ENCODE results near the gene POLN. TPM values are rescaled to one million over a fixed set of nuclear protein-coding genes. Genes with fewer than 3 reads are reported as not detected.

POLN gene
- total RNA-seq, 2 experiments from 2014 or later = 2.4 to 2.5 TPM

DNA sequence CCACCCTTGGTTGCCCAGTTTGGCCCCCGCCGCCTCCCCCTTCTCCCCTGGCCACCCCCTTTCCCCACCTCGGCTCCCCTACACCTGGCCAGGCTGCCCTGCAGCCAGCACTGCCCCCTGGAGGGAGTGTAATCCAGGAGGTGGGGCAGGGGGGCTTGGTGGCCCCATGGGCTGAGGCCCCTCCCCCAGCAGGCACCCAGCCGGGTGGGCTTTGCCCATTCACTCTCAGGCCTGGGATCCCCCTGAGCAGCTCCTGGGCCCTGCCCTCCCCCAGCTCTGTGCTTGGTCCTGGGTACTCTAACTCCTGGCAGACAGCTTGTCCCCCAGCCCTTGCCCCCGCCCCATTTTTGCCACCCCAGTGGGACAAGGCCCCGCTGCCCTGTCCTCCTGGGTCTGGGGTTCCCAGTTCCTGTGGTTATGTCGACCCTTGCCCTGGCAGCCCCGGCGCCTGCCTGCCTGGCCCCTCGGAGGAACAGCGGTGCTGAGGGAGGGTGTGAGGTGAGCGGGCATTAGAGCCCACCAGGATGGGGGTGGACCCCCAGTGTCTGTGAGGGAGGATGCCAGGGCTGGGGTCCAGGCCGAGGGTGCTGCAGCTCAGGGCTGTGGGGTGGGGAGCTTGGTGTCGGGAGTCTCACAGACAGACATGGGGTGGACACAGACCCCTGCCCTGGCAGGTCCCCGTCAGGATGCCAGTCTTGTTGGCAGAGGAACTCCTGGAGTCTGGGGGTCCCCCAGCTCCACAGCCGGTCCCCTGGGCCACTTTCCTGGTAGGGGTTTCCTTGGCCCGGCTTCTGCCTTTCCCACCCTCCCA lies 172.6 kb downstream of the POLN start:
- POLR2A ChIA-PET = no interaction called here
- Mint-ChIP-seq H3K4me1 (ENCODE audit: low read depth) (no peaks in the 10 kb centered on the region), H3K9me3 (ENCODE audit: insufficient read depth) (no peaks in the 10 kb centered on the region), H3K27ac (no peak overlapping the region), H3K36me3 (ENCODE audit: low read depth) (no peaks in the 10 kb centered on the region), H3K4me3 (no peak overlapping the region), H3K27me3 (ENCODE audit: low read depth) (no peaks in the 10 kb centered on the region)
- ATAC-seq (no peak), DNase-seq (no peak)
- CTCF ChIA-PET = no interaction called here

DNA sequence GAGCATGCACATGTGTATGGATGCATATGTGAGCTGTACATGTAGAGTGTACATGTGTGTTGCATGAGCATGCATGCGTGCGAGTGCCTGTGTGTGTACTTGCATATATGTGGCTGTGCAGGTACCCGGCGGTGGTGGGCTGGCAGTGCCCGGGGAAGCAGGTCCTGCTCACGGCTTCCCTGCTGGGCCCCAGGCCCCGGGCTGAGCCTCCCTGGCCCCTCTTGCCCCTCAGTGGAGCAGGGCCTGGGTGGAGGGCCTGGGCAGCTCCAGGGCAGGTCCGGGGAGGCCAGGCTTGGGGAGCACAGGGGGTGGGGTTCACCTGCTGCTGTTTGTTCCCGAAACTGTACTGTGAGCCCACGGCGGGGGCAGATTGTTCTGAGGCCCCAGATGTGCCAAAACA lies 173.4 kb downstream of the POLN start:
- Mint-ChIP-seq H3K9me3 (ENCODE audit: insufficient read depth) (no peaks in the 10 kb centered on the region), H3K27me3 (ENCODE audit: low read depth) (no peaks in the 10 kb centered on the region), H3K36me3 (ENCODE audit: low read depth) (no peaks in the 10 kb centered on the region), H3K4me1 (ENCODE audit: low read depth) (no peaks in the 10 kb centered on the region), H3K4me3 (no peak overlapping the region), H3K27ac (no peak overlapping the region)
- no peak for DNase-seq
- POLR2A ChIA-PET = no interaction called here
- ATAC-seq = no peak
- CTCF ChIA-PET = no interaction called here

DNA sequence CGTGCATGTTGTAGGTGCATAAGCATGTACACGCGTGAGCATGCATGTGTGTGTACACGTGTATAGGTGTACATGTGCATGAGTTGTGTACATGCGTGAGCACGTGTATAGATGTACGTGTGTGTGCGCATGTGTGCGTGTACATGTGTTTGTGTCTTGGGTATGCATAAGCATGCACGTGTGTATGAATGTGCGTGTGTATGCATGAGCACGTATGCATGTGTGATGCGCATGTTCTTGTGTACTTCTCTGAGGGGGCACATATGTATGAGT lies 173.8 kb downstream of the POLN start:
- Mint-ChIP-seq H3K4me3 (no peak overlapping the region), H3K27ac (no peak overlapping the region), H3K9me3 (ENCODE audit: insufficient read depth) (no peaks in the 10 kb centered on the region), H3K36me3 (ENCODE audit: low read depth) (no peaks in the 10 kb centered on the region), H3K4me1 (ENCODE audit: low read depth) (no peaks in the 10 kb centered on the region), H3K27me3 (ENCODE audit: low read depth) (no peaks in the 10 kb centered on the region)
- DNase-seq (no peak), ATAC-seq (no peak)
- ChIA-PET CTCF (no interaction called here), POLR2A (no interaction called here)

DNA sequence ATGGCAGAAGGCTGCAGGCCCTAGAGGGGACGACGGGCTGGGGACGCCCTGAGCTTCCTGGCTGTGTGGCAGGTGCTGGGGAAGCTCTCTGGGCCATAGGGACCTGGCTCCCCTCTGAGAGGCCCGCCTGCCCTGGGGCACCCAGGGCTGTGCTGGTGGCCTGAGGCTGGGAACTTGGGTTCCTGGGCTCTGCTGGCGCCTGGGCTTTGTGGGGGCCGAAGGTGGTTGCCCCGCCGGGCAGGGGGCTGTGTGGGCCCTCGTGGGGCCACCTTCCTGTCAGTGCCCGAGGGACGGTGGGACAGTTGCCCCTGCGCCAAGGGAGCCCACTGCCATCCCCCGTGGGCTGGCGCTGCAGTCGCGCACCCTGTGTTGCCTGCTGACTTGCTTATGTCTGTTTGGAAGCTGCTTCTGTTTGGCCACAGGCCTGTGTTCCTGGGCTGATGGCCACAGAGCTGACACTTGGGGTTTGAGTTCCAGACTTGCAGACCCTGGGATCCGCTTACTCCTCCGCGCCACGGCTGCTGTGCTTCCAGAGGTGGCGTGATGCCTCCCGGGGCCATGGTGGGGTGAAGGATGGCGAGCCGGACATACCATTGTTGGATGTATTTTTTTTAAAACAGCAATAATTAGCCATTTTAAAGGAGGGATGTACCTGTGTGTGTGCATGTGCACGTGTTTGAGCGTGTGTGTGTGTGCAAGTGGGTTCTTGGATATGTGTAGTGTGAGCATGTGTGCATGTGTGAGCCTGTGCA lies 174.3 kb downstream of the POLN start:
- no peak overlapping the region for H3K27ac Mint-ChIP-seq
- POLR2A ChIA-PET = no interaction called here
- no peaks in the 10 kb centered on the region for H3K9me3 Mint-ChIP-seq (ENCODE audit: insufficient read depth)

DNA sequence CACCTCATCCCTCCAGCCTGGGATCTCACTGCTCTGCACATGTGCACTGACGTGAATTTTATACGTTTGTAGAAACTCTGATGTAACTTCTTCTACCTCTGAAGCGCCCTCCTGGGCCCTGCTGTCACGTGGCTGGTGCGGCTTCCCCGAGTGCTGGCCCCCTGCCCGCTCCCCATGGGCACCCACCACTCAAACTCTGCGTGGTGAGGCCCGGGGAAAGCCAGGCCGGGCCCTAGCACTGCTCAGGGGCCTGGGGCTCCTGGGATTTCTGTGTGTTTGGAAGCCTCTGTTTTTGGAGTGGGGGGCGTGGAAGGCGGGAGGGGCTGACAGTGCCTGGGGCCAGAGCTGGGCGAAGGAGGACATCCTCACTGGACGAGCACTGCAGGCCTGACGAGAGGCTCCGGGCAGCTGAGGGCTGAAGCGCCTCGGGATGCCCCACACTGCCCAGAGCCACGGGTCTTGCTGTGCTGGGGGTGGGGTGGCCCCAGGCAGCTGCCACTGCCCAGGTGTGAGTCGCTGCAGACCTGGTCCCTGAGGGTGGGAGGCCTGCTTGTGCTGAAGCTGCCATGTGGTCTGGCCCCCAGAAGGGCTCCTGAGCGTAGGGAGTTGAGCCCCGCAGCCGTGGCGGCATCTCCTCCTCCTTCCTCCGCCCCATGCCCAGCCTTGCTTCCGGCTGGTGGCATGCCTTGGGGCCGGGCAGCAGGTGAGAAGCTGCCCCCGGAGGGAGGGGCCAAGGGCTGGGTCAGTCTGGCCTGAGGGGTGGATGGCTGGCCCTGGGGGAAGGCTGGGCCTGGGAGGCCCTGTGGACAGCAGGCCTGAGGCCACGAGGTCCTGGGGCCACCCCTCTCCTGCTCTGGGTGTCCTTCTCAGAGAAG lies 175.1 kb downstream of the POLN start:
- CTCF ChIA-PET = no interaction called here
- Mint-ChIP-seq H3K27me3 (ENCODE audit: low read depth) (no peaks in the 10 kb centered on the region), H3K27ac (no peak overlapping the region), H3K4me1 (ENCODE audit: low read depth) (no peaks in the 10 kb centered on the region), H3K9me3 (ENCODE audit: insufficient read depth) (no peaks in the 10 kb centered on the region), H3K36me3 (ENCODE audit: low read depth) (no peaks in the 10 kb centered on the region), H3K4me3 (no peak overlapping the region)
- DNase-seq (no peak), ATAC-seq (no peak)
- POLR2A ChIA-PET = no interaction called here

More for the DNA sequence above, 174.3 kb downstream of the POLN start:
- no peaks in the 10 kb centered on the region for H3K4me1 Mint-ChIP-seq (ENCODE audit: low read depth)
- CTCF ChIA-PET = no interaction called here
- H3K36me3 Mint-ChIP-seq (ENCODE audit: low read depth) = no peaks in the 10 kb centered on the region
- ATAC-seq (no peak), DNase-seq (no peak)
- H3K27me3 Mint-ChIP-seq (ENCODE audit: low read depth) = no peaks in the 10 kb centered on the region
- H3K4me3 Mint-ChIP-seq = no peak overlapping the region

DNA sequence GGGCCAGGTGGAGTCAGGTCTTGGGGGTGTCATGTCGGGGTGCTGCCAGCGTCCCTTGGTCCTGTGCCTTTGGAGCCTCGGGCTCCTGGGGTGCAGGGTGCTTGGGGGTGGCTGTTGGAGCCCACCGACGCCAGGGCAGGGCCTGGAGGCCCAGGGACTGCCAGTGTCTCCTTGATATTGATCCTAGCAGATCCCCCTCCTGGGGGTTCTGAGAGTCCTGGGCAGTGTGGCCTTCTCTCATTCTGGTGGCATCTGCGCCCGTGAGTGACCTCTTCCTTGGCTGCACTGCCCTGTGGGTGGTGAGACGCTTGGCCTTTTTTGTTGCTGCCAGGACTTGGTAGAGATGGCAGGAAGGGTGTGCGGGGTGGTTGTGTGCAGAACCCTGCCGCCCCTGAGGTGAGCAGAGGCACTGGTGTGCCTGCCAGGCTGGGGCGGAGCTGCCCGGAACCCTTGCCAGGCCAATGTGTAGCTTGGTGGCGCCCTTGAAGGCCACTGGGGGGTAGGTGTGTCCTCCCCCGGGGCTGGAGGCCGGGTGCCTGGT lies 175.8 kb downstream of the POLN start:
- ATAC-seq = no peak
- ChIA-PET POLR2A (no interaction called here), CTCF (no interaction called here)
- DNase-seq = no peak
- H3K27me3 Mint-ChIP-seq (ENCODE audit: low read depth) = no peaks in the 10 kb centered on the region
- H3K4me1 Mint-ChIP-seq (ENCODE audit: low read depth) = no peaks in the 10 kb centered on the region
- H3K36me3 Mint-ChIP-seq (ENCODE audit: low read depth) = no peaks in the 10 kb centered on the region
- H3K27ac Mint-ChIP-seq = no peak overlapping the region
- H3K4me3 Mint-ChIP-seq = no peak overlapping the region
- H3K9me3 Mint-ChIP-seq (ENCODE audit: insufficient read depth) = no peaks in the 10 kb centered on the region

DNA sequence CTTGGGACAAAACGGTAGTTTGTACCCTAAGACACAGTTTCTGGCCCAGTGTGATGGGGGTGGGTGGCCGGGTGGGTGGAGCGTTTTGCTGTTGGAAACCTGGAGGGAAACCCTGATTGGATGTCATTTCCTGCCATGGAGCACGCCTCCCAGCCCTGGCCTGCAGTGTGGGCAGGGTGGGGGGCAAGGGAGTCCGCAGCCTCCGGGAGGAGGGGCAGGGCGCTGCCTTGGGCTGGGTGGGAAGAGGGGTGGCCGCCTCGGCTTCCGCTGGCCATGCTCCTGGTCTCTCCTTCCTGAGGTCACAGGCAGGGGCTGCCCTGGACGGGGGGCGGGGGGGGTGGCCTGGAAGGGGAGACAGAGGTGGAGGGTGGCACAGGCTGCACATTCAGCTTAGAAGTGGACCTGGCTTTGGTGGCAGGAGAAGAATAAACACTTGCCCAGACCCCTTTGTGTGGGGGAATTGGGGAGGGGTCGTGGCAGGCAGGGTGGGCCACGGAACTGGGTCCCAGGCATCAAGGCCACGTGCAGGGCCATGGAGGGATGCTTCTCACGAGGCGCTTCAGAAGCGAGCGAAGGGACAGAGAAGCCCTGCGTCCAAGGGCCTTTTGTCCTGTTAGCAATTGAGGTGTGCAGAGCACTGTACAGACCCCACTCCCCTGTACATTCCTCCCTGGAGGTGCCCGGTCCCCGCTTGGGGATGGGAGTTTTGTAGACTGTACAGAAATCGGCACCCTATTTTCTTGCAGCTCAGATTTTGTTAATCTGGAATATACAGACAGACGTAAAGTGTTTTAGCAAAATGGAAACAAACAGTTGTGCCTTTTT lies 176.6 kb downstream of the POLN start:
- no peaks in the 10 kb centered on the region for H3K27me3 Mint-ChIP-seq (ENCODE audit: low read depth)
- ChIA-PET POLR2A (no interaction called here), CTCF (no interaction called here)
- no peak overlapping the region for H3K27ac Mint-ChIP-seq
- H3K9me3 Mint-ChIP-seq (ENCODE audit: insufficient read depth) = no peaks in the 10 kb centered on the region
- no peak for DNase-seq
- H3K36me3 Mint-ChIP-seq (ENCODE audit: low read depth) = no peaks in the 10 kb centered on the region
- no peak overlapping the region for H3K4me3 Mint-ChIP-seq
- no peaks in the 10 kb centered on the region for H3K4me1 Mint-ChIP-seq (ENCODE audit: low read depth)
- ATAC-seq = no peak

DNA sequence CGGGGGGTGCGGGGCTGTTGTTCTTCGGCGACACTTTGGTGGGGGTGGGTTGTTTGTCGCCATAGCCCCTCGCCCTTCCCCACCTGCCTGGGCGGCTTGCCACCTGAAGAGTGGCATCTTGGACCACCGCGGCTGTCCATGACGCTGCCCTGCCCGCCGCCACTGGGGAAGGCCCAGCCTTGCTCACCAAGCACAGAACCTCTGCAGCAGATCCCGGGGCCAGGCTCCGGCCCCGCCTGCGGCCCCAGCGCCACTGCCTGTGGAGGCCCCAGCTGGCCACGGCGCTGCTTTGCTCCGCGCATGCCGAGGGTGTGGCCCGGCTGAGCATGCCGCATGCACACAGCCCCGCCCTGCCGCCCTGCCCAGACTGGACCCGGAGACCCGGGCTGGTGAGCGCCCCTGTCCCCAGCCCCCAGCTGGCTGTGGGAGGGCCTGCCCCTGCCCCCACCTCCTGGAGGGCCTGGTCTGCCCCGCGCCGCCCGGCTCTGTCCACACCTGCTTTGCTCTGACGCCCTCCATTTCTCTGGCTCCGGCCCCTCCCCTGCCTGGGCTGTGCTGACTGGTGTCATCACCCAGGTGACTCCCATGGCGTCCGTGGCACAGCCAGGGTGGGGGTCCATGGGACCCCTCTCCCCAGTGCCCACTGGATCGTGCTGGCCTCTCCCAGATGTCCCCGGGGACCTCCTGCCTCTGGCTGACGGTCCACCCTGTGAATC lies 177.5 kb downstream of the POLN start:
- ATAC-seq = no peak
- Mint-ChIP-seq H3K27me3 (ENCODE audit: low read depth) (no peaks in the 10 kb centered on the region), H3K4me3 (no peak overlapping the region), H3K36me3 (ENCODE audit: low read depth) (no peaks in the 10 kb centered on the region), H3K4me1 (ENCODE audit: low read depth) (no peaks in the 10 kb centered on the region), H3K9me3 (ENCODE audit: insufficient read depth) (no peaks in the 10 kb centered on the region), H3K27ac (no peak overlapping the region)
- POLR2A ChIA-PET = no interaction called here
- no peak for DNase-seq
- CTCF ChIA-PET = no interaction called here

DNA sequence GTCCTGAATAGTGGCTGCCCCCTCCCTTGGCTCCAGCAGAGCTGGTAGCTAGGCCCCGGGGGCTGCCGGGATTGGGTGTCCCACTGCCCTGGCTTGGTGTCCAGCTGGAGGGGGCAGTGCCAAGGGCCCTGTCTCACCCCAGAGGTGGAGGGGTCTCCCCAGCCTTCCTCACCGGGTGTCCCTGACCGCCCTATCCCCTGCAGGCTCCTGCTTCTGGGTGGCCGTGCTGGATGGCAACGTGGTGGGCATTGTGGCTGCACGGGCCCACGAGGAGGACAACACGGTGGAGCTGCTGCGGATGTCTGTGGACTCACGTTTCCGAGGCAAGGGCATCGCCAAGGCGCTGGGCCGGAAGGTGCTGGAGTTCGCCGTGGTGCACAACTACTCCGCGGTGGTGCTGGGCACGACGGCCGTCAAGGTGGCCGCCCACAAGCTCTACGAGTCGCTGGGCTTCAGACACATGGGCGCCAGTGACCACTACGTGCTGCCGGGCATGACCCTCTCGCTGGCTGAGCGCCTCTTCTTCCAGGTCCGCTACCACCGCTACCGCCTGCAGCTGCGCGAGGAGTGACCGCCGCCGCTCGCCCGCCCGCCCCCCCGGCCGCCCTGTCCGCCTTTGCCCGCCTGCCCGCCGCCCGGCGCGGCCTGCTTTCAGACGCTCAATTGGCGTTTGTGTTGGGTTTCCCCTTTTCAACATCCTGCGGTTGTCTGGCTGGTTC lies 178.2 kb downstream of the POLN start:
- CTCF ChIA-PET = no interaction called here
- H3K4me1 Mint-ChIP-seq (ENCODE audit: low read depth) = no peaks in the 10 kb centered on the region
- DNase-seq (no peak), ATAC-seq (no peak)
- H3K36me3 Mint-ChIP-seq (ENCODE audit: low read depth) = no peaks in the 10 kb centered on the region
- H3K9me3 Mint-ChIP-seq (ENCODE audit: insufficient read depth) = no peaks in the 10 kb centered on the region
- no peak overlapping the region for H3K4me3 Mint-ChIP-seq
- no peak overlapping the region for H3K27ac Mint-ChIP-seq
- no peaks in the 10 kb centered on the region for H3K27me3 Mint-ChIP-seq (ENCODE audit: low read depth)
- POLR2A ChIA-PET = no interaction called here

DNA sequence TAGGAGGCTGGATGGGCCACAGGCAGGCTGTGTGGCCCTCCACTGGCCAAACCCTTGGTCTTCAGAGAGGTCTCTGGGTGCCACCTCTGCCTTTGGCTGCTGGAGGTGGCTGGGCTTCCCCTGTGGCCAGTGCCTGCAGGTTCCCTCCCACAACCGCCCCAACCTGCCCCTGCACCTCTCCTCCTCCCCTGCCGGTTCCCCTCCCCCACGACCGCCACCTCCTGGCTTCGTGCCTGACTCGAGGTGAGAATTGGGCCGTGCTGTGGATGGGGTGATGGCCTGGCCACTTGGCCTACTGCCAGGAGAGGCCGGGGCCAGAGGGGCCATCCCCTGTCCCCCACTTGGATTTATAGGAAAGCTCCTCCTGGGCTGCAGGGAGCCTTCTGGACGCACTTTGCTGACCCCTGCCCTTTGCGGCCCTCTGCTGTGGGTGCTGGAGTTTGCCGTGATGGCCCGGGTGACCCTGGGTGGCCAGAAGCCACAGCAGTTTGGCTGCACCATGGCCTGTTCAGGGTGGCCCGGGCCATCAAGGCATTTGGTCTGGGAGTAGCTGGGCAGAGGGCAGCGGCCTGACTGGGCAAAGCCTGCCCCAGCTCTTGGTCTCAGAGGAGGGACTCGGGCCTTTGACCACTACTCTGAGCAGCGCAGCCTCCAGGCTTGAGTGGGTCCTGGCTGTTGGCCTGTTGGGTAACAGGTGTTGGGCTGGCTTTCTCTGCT lies 179.0 kb downstream of the POLN start:
- ChIA-PET POLR2A (no interaction called here), CTCF (no interaction called here)
- no peaks in the 10 kb centered on the region for H3K36me3 Mint-ChIP-seq (ENCODE audit: low read depth)
- H3K4me1 Mint-ChIP-seq (ENCODE audit: low read depth) = no peaks in the 10 kb centered on the region
- DNase-seq (no peak), ATAC-seq (no peak)
- H3K27ac Mint-ChIP-seq = no peak overlapping the region
- no peaks in the 10 kb centered on the region for H3K9me3 Mint-ChIP-seq (ENCODE audit: insufficient read depth)
- no peak overlapping the region for H3K4me3 Mint-ChIP-seq
- no peaks in the 10 kb centered on the region for H3K27me3 Mint-ChIP-seq (ENCODE audit: low read depth)

Measured in activated CD8-positive, alpha-beta T cell treated with anti-CD3 and anti-CD28 coated beads, Interleukin-2, amount 10 ng/mL, durations not matched to agents 7 days and 5 days (primary cell).